GM12873 (cell line): ENCODE results near the gene C3orf38.

ENCODE experiments used
- TF ChIP-seq, protein P1 (sequence below): IDR thresholded peaks from 2 replicates; pipeline ENCODE4 v1.5.1; 2012; ENCODE audit warnings: low read depth, mild to moderate bottlenecking, moderate library complexity, low read length, control low read depth; ENCODE audit not compliant: insufficient read depth; ENCODE audit errors: missing control alignments

C3orf38 gene

DNA sequence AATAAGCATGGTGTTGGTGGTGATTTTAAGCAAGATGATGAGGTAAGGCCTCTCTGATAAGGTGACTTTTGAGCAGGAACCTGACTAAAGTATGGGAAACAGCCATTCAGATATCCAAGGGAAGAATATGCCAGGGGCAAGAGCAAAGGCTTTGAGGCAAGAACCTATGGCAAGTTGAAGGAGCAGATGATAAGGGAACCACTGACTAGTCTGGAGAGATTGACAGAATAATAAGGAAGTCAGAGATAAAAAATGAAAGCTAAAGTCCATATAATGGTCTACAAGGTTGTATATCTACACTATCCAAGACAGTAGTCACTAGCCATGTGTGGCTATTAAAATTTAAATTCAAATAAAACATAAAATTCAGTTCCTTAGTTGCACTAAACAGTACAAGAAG, 2.5 kb upstream of the C3orf38 start:
- TF ChIP-seq, protein P1, sequence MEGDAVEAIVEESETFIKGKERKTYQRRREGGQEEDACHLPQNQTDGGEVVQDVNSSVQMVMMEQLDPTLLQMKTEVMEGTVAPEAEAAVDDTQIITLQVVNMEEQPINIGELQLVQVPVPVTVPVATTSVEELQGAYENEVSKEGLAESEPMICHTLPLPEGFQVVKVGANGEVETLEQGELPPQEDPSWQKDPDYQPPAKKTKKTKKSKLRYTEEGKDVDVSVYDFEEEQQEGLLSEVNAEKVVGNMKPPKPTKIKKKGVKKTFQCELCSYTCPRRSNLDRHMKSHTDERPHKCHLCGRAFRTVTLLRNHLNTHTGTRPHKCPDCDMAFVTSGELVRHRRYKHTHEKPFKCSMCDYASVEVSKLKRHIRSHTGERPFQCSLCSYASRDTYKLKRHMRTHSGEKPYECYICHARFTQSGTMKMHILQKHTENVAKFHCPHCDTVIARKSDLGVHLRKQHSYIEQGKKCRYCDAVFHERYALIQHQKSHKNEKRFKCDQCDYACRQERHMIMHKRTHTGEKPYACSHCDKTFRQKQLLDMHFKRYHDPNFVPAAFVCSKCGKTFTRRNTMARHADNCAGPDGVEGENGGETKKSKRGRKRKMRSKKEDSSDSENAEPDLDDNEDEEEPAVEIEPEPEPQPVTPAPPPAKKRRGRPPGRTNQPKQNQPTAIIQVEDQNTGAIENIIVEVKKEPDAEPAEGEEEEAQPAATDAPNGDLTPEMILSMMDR = no peak

DNA sequence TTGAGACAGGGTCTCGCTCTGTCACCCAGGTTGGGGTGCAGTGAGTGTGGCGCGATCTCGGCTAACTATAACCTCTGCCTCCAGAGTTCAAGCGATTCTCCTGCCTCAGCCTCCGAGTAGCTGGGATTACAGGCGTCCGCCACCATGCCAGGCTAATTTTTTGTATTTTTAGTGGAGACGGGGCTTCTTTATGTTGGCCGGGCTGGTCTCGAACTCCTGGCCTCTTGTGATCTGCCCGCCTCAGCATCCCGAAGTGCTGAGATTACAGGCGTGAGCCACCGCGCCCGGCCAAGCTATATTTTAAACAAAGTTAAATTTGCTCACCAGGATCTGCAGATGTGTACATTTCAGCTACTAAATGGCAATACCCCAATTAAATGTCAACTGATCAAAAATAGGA, 1.1 kb upstream of the C3orf38 start:
- TF ChIP-seq, protein P1 = no peak

DNA sequence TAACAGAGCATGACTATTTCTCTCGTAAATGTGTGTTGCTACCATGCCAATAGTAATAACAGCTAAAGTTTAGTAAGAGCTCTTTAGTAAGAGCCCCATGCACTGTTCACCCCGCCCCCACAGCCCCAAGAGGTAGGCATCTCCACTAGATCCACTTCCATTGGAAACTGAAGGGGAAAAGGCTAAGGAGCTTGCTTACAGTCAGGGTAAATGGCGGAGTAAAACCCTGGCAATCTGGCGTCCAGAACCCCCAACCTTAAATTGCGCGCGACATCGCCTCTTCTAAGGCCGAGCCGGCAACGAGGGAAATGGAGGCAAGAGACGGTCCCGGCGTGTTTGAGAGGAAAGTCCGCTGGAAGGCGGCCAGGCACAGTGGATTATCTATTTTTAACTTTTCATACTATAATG, 654 bp upstream of the C3orf38 start:
- TF ChIP-seq, protein P1 = no peak

DNA sequence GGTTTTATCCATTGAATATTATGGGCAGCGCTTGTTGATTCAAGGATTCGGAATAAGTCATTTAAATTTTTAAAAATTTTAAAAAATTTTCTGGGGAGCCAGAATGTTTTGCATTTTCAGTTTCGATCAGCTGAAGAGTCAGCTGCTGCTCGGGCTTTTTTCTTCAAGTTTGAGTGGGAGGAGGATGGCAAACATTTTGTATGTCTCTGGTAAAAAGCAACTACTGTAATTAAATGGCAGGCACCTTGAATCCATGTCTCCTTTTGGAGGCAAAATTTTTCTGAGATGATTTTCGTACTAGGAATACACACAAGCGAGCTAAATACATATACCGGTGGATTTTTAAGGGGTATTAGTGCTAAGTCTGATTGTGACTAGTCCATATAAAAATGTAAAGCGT, 612 bp downstream of the C3orf38 start:
- TF ChIP-seq, protein P1 = no peak

DNA sequence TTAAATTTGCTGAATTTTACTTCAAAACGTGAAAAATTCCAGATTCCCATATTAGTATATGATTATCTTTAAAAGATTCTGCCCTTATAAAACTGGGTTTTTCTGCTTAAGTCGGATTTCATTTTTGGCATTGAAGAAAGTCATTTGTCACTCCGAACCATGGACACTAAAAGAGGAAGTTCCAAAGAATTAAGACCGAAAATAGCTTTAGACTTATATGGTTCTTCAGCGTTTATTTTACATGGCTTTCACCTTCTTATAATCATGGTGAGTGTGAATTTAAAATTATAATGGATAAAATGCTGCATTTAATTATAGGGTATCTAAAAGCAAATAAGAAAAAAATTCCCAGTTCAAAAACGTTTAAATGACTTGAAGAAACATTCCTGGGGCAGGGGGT, 1.0 kb downstream of the C3orf38 start:
- TF ChIP-seq, protein P1 = no peak

DNA sequence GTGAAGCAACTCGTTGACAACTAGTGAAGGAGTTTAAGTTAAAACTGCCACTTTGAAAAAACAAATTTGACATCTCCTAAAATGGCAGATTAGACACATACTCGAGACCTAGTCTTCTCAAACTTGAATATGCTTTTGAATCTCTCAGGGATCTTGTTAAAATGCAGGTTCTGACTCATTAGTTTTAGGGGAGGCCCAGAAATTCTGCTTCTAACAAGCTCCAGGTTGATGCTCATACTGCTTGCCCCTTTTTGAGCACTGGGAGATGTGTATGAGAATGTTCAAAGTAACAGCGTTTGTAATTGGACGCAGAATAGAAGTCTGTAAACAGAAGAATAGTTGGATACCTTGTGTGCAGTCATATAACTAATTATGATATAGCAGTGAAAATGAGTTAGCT, 1.6 kb downstream of the C3orf38 start:
- TF ChIP-seq, protein P1 = no peak

DNA sequence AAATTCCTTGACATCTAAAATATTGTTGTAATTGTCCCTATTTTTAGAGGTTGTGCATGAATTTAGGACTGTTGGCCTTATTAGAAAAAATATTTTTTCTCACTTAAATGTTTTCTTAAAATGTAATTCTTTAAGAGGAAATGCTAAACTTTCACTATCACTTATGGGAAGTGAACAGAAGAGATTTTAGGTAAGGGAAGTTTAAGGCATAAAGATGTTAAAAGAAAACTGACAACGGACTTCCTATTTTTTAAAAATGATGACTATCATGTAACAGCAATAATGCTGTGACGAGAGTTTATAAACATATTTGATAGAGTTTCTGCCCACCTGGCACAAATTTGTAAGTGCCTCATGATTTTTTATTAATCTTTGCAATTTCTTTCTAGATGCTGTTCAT, 3.1 kb downstream of the C3orf38 start:
- TF ChIP-seq, protein P1 = no peak
